Mucosa of gallbladder (tissue), 1 donor: ENCODE data around the gene NPEPL1. TPM values are rescaled to one million over a fixed set of nuclear protein-coding genes. Genes with fewer than 3 reads are reported as not detected.
"Not testable (repeated sequence)": the region's sequence is repeated elsewhere in the genome, so short reads cannot be mapped to it uniquely, and the experiment has no call there.

Experiments used
- DNase-seq: peaks from one replicate; pipeline ENCODE4 v3.0.0-alpha.2; 2020; ENCODE audit warnings: low spot score
- total RNA-seq: library from RNA; stranded (reverse); gene quantifications from one replicate; pipeline ENCODE4 v1.2.1, GENCODE V29; 2021
- donor health status: DM: no; HTN: no; CAD: no.

Gene NPEPL1
- 39.1 TPM for total RNA-seq

GRCh38 chr20:58692579-58693225 is at the start of gene NPEPL1:
NPEPL1 (plus strand) TSS chr20:58692800; CDS start chr20:58692901, 101 bp downstream.
- DNase-seq: peak; percentile 52

- DNase-seq: not testable (repeated sequence)
These were observed 49.7 kb upstream of the NPEPL1 start for GRCh38 chr20:58642896-58643295.

- DNase-seq: peak; percentile 47
These were observed 47.1 kb upstream of the NPEPL1 start for GRCh38 chr20:58645412-58645968.

- DNase-seq: no peak
These were observed 46.3 kb upstream of the NPEPL1 start for GRCh38 chr20:58646257-58646656.

GRCh38 chr20:58646703-58647102 is 45.9 kb upstream of the NPEPL1 start:
- no peak for DNase-seq

- DNase-seq: no peak
These were observed 45.3 kb upstream of the NPEPL1 start for GRCh38 chr20:58647162-58647795.

- DNase-seq: no peak
These were observed 44.7 kb upstream of the NPEPL1 start for GRCh38 chr20:58647796-58648501.

- DNase-seq: not testable (repeated sequence)
These were observed 44.1 kb upstream of the NPEPL1 start for GRCh38 chr20:58648502-58648825.

GRCh38 chr20:58649288-58650180 is 43.1 kb upstream of the NPEPL1 start:
- no peak for DNase-seq

GRCh38 chr20:58650181-58650775 is 42.3 kb upstream of the NPEPL1 start:
- peak; percentile 25 for DNase-seq

- DNase-seq: peak; percentile 88
These were observed 41.6 kb upstream of the NPEPL1 start, which contains the start of gene STX16 for GRCh38 chr20:58650776-58651558. STX16 (plus strand) TSS chr20:58651283; CDS start chr20:58652007, 724 bp downstream.

- no peak for DNase-seq
These were observed 41.0 kb upstream of the NPEPL1 start for GRCh38 chr20:58651559-58651945.

- DNase-seq: peak; percentile 49
These were observed 40.5 kb upstream of the NPEPL1 start for GRCh38 chr20:58651946-58652605.

GRCh38 chr20:58652606-58653294 is 39.9 kb upstream of the NPEPL1 start:
- DNase-seq: no peak

GRCh38 chr20:58654337-58654736 is 38.3 kb upstream of the NPEPL1 start:
- DNase-seq: no peak

- DNase-seq: no peak
These were observed 37.1 kb upstream of the NPEPL1 start for GRCh38 chr20:58655328-58656107.

GRCh38 chr20:58656831-58657230 is 35.8 kb upstream of the NPEPL1 start:
- DNase-seq: no peak

- no peak for DNase-seq
These were observed 35.3 kb upstream of the NPEPL1 start for GRCh38 chr20:58657262-58657661.
